ENCODE results near the gene PPP4C. TPM values are rescaled to one million over a fixed set of nuclear protein-coding genes. Genes with fewer than 3 reads are reported as not detected.
A peak's percentile ranks its signal among the peaks of the same experiment; 100 is the strongest.

PPP4C gene
- total and polyA plus RNA-seq, 2 donors from 2014 or later: 78.8 to 107 TPM

DNA sequence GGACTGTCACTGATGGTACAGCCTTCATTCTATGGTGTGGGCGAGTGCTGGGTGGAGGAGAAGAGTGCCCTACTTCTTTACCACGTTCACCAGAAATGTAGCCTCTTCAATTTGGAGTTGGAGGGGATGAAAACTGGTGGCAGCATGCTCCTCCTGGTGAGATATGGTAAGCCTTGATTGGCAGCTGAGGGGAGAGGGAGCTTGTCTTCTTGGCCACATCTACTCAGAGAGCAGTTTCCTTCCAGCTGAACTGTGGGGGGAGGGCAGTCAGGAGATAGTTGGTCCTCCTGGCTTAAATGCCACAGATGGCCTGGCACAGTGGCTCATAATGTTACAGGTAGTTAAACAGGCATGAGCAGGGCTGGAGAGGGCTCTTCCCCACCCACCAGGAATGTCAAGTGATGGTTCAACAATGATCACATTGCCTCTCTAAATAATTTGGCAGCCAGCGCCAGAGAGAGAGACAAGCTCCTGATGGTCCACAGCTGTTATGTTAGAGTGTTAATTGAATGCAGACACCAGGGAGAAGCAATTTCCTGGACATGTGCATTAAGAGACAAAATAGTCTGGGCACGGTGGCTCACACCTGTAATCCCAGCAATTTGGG, 56.2 kb downstream of the PPP4C start:
- Histone ChIP-seq H3K9me3 (ENCODE audit: control insufficient read depth in 2 of 3, insufficient read depth in 1 of 3, low read length in 3 of 3) (no peaks in the 10 kb centered on the region), H3K9ac (ENCODE audit: low read length in 3 of 3) (no peak overlapping the region), H3K4me1 (ENCODE audit: control insufficient read depth in 2 of 3, insufficient read depth in 2 of 3, low read depth in 1 of 3, low read length in 3 of 3) (no peaks in the 10 kb centered on the region), H3K36me3 (ENCODE audit: control insufficient read depth in 2 of 3, insufficient read depth in 3 of 3, low read length in 3 of 3) (no peaks in the 10 kb centered on the region), H3K27me3 (ENCODE audit: control insufficient read depth, insufficient read depth, low read length) (no peaks in the 10 kb centered on the region), H3K4me3 (ENCODE audit: low read length in 3 of 3) (no peak overlapping the region), H3K27ac (ENCODE audit: low read depth in 2 of 2, low read length in 2 of 2) (no peak overlapping the region)
- no peak for FAIRE-seq
- peak in 4 of 5 donors; percentile 44 to 89 (median 76) for DNase-seq
- TF ChIP-seq CTCF (IDR thresholded peaks at IDR 0.05; ENCODE audit: borderline replicate concordance, extremely low read depth, insufficient read depth): no peak
- intact Hi-C loops (cut with DNase I): no loop called here

DNA sequence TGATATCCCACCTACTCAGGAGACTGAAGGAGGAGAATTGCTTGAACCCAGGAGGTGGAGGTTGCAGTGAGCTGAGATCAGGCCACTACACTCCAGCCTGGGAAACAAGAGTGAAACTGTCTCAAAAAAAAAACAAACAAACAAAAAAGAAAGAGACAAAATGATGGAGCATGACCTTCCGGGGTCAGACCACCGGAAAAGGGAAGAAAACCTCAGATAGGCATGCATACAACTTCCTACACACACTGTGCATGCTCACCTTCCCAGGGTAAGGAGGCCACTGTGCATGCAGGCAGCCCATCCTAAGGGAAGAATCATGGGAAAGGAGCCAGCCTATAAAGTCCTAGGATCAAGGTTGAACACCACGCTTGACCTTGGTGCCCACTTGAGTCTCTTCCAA, 56.8 kb downstream of the PPP4C start:
- FAIRE-seq: no peak
- intact Hi-C loops (cut with DNase I): no loop called here
- H3K27me3 ChIP-seq (ENCODE audit: control insufficient read depth, insufficient read depth, low read length): no peaks in the 10 kb centered on the region
- H3K9ac ChIP-seq (ENCODE audit: low read length in 3 of 3): no peak overlapping the region
- H3K27ac ChIP-seq (ENCODE audit: low read depth in 2 of 2, low read length in 2 of 2): no peak overlapping the region
- H3K4me3 ChIP-seq (ENCODE audit: low read length in 3 of 3): no peak overlapping the region
- no peaks in the 10 kb centered on the region for H3K4me1 ChIP-seq (ENCODE audit: control insufficient read depth in 2 of 3, insufficient read depth in 2 of 3, low read depth in 1 of 3, low read length in 3 of 3)
- H3K9me3 ChIP-seq (ENCODE audit: control insufficient read depth in 2 of 3, insufficient read depth in 1 of 3, low read length in 3 of 3): no peaks in the 10 kb centered on the region
- H3K36me3 ChIP-seq (ENCODE audit: control insufficient read depth in 2 of 3, insufficient read depth in 3 of 3, low read length in 3 of 3): no peaks in the 10 kb centered on the region
- TF ChIP-seq CTCF (IDR thresholded peaks at IDR 0.05; ENCODE audit: borderline replicate concordance, extremely low read depth, insufficient read depth): no peak
- no peak for DNase-seq

Other genes starting within 250 kb of the PPP4C start
- gene CDIPT, start 212.8 kb upstream of the PPP4C start, total RNA-seq: 85.9 TPM
- gene CDIPT, start 212.8 kb upstream of the PPP4C start, polyA plus RNA-seq (ENCODE audit: insufficient read depth, low read depth, low replicate concordance): 148 TPM
- 32.4 TPM for gene SEZ6L2, start 176.4 kb upstream of the PPP4C start, total RNA-seq
- 9.1 TPM for gene SEZ6L2, start 176.4 kb upstream of the PPP4C start, polyA plus RNA-seq (ENCODE audit: insufficient read depth, low read depth, low replicate concordance)
- gene ASPHD1, start 175.5 kb upstream of the PPP4C start, total RNA-seq: 8.9 TPM
- 6.1 TPM for gene ASPHD1, start 175.5 kb upstream of the PPP4C start, polyA plus RNA-seq (ENCODE audit: insufficient read depth, low read depth, low replicate concordance)
- gene KCTD13, start 149.8 kb upstream of the PPP4C start, total RNA-seq: 25.8 TPM
- 9.9 TPM for gene KCTD13, start 149.8 kb upstream of the PPP4C start, polyA plus RNA-seq (ENCODE audit: insufficient read depth, low read depth, low replicate concordance)
- 127 TPM for gene TMEM219, start 113.9 kb upstream of the PPP4C start, total RNA-seq
- 288 TPM for gene TMEM219, start 113.9 kb upstream of the PPP4C start, polyA plus RNA-seq (ENCODE audit: insufficient read depth, low read depth, low replicate concordance)
- gene TAOK2, start 102.1 kb upstream of the PPP4C start, total RNA-seq: 54.3 TPM
- gene TAOK2, start 102.1 kb upstream of the PPP4C start, polyA plus RNA-seq (ENCODE audit: insufficient read depth, low read depth, low replicate concordance): 19.6 TPM
- gene HIRIP3, start 80.4 kb upstream of the PPP4C start, total RNA-seq: 16.0 TPM
- 18.7 TPM for gene HIRIP3, start 80.4 kb upstream of the PPP4C start, polyA plus RNA-seq (ENCODE audit: insufficient read depth, low read depth, low replicate concordance)
- 74.1 TPM for gene INO80E, start 79.8 kb upstream of the PPP4C start, total RNA-seq
- gene INO80E, start 79.8 kb upstream of the PPP4C start, polyA plus RNA-seq (ENCODE audit: insufficient read depth, low read depth, low replicate concordance): 52.7 TPM
- gene DOC2A, start 65.0 kb upstream of the PPP4C start, total RNA-seq: 1.9 TPM
- 3.5 TPM for gene DOC2A, start 65.0 kb upstream of the PPP4C start, polyA plus RNA-seq (ENCODE audit: insufficient read depth, low read depth, low replicate concordance)
- gene C16orf92, start 52.8 kb upstream of the PPP4C start, total RNA-seq: not detected
- gene C16orf92, start 52.8 kb upstream of the PPP4C start, polyA plus RNA-seq (ENCODE audit: insufficient read depth, low read depth, low replicate concordance): not detected
- not detected for gene TLCD3B, start 44.7 kb upstream of the PPP4C start, total RNA-seq
- not detected for gene TLCD3B, start 44.7 kb upstream of the PPP4C start, polyA plus RNA-seq (ENCODE audit: insufficient read depth, low read depth, low replicate concordance)
- 1,017 TPM for gene ALDOA, start 10.2 kb upstream of the PPP4C start, total RNA-seq
- gene ALDOA, start 10.2 kb upstream of the PPP4C start, polyA plus RNA-seq (ENCODE audit: insufficient read depth, low read depth, low replicate concordance): 1,506 TPM
- gene TBX6, start 15.9 kb downstream of the PPP4C start, total RNA-seq: 1.6 TPM
- 0.62 TPM for gene TBX6, start 15.9 kb downstream of the PPP4C start, polyA plus RNA-seq (ENCODE audit: insufficient read depth, low read depth, low replicate concordance)
- 40.0 TPM for gene YPEL3, start 20.2 kb downstream of the PPP4C start, total RNA-seq
- gene YPEL3, start 20.2 kb downstream of the PPP4C start, polyA plus RNA-seq (ENCODE audit: insufficient read depth, low read depth, low replicate concordance): 107 TPM
- 3.6 TPM for gene GDPD3, start 37.5 kb downstream of the PPP4C start, total RNA-seq
- gene GDPD3, start 37.5 kb downstream of the PPP4C start, polyA plus RNA-seq (ENCODE audit: insufficient read depth, low read depth, low replicate concordance): 17.7 TPM
- gene MAPK3, start 47.2 kb downstream of the PPP4C start, total RNA-seq: 77.7 TPM
- 90.0 TPM for gene MAPK3, start 47.2 kb downstream of the PPP4C start, polyA plus RNA-seq (ENCODE audit: insufficient read depth, low read depth, low replicate concordance)
- gene CORO1A, start 107.6 kb downstream of the PPP4C start, total RNA-seq: 69.3 TPM
- 8.0 TPM for gene CORO1A, start 107.6 kb downstream of the PPP4C start, polyA plus RNA-seq (ENCODE audit: insufficient read depth, low read depth, low replicate concordance)
- gene BOLA2B, start 117.7 kb downstream of the PPP4C start, total RNA-seq: 77.6 TPM
- gene BOLA2B, start 117.7 kb downstream of the PPP4C start, polyA plus RNA-seq (ENCODE audit: insufficient read depth, low read depth, low replicate concordance): 177 TPM
- 51.3 TPM for gene SLX1A, start 117.9 kb downstream of the PPP4C start, total RNA-seq
- 35.4 TPM for gene SLX1A, start 117.9 kb downstream of the PPP4C start, polyA plus RNA-seq (ENCODE audit: insufficient read depth, low read depth, low replicate concordance)
- gene SULT1A3, start 123.3 kb downstream of the PPP4C start, total RNA-seq: 19.8 TPM
- 31.3 TPM for gene SULT1A3, start 123.3 kb downstream of the PPP4C start, polyA plus RNA-seq (ENCODE audit: insufficient read depth, low read depth, low replicate concordance)
- gene NPIPB13, start 172.5 kb downstream of the PPP4C start, total RNA-seq: 20.5 TPM
- gene NPIPB13, start 172.5 kb downstream of the PPP4C start, polyA plus RNA-seq (ENCODE audit: insufficient read depth, low read depth, low replicate concordance): 1.2 TPM

Measured in kidney (tissue), 14 donors.